ENCODE measurements around the gene TMEM168. TPM values are rescaled to one million over a fixed set of nuclear protein-coding genes. Genes with fewer than 3 reads are reported as not detected.
"Not testable (repeated sequence)": the region's sequence is repeated elsewhere in the genome, so short reads cannot be mapped to it uniquely, and the experiment has no call there.

Gene TMEM168
- total RNA-seq, result 10 to 100 TPM; 14.3 to 15.0 TPM

- ChIA-PET POLR2A (no interaction called here), CTCF (no interaction called here)
These were observed at the start of gene TMEM168 for GRCh38 chr7:112789817-112790585. Gene TMEM168 (minus strand): TSS chr7:112790393. CDS start chr7:112784825, 5,568 bp downstream.

- CTCF ChIA-PET, POLR2A ChIA-PET: not testable (repeated sequence)
These were observed 45.7 kb upstream of the TMEM168 start for GRCh38 chr7:112835928-112836327.

GRCh38 chr7:112833082-112833481, 42.9 kb upstream of the TMEM168 start:
- ChIA-PET POLR2A (no interaction called here), CTCF (no interaction called here)

GRCh38 chr7:112830769-112831168, 40.6 kb upstream of the TMEM168 start:
- ChIA-PET POLR2A (no interaction called here), CTCF (no interaction called here)

- CTCF ChIA-PET, result no interaction called here
These were observed 38.5 kb upstream of the TMEM168 start for GRCh38 chr7:112828696-112829095.

GRCh38 chr7:112821345-112821744, 31.2 kb upstream of the TMEM168 start:
- ChIA-PET POLR2A (no interaction called here), CTCF (no interaction called here)

More at GRCh38 chr7:112828696-112829095, 38.5 kb upstream of the TMEM168 start:
- POLR2A ChIA-PET, result no interaction called here

- CTCF ChIA-PET, result no interaction called here
- POLR2A ChIA-PET, result no interaction called here
These were observed 29.3 kb upstream of the TMEM168 start for GRCh38 chr7:112819536-112819935.

- POLR2A ChIA-PET, result no interaction called here
- CTCF ChIA-PET, result interaction anchor here (0.6 kb wide), 1 partner anchor 19 kb away, joined by 5 read pairs; no protein-coding TSS in a partner anchor
These were observed 16.0 kb upstream of the TMEM168 start for GRCh38 chr7:112806156-112806555.

GRCh38 chr7:112802406-112802805, 12.2 kb upstream of the TMEM168 start:
- ChIA-PET CTCF (no interaction called here), POLR2A (no interaction called here)

- ChIA-PET CTCF (no interaction called here), POLR2A (no interaction called here)
These were observed 10.3 kb upstream of the TMEM168 start for GRCh38 chr7:112800486-112800885.

GRCh38 chr7:112799448-112800120, 9.4 kb upstream of the TMEM168 start:
- ChIA-PET CTCF (no interaction called here), POLR2A (no interaction called here)

- ChIA-PET CTCF (no interaction called here), POLR2A (no interaction called here)
These were observed 8.3 kb upstream of the TMEM168 start for GRCh38 chr7:112798274-112799159.

GRCh38 chr7:112796552-112796951, 6.4 kb upstream of the TMEM168 start:
- CTCF ChIA-PET, POLR2A ChIA-PET: not testable (repeated sequence)

GRCh38 chr7:112792441-112792840, 2.2 kb upstream of the TMEM168 start:
- POLR2A ChIA-PET, result no interaction called here

GRCh38 chr7:112791465-112792168, 1.4 kb upstream of the TMEM168 start:
- POLR2A ChIA-PET, result no interaction called here
- CTCF ChIA-PET, result no interaction called here

More at GRCh38 chr7:112792441-112792840, 2.2 kb upstream of the TMEM168 start:
- CTCF ChIA-PET, result interaction anchor here (0.6 kb wide), 1 partner anchor 347 kb away, joined by 3 read pairs; no protein-coding TSS in a partner anchor

GRCh38 chr7:112790586-112791003, 402 bp upstream of the TMEM168 start:
- CTCF ChIA-PET, result no interaction called here
- POLR2A ChIA-PET, result no interaction called here

GRCh38 chr7:112789453-112789816, 758 bp downstream of the TMEM168 start:
- ChIA-PET POLR2A (no interaction called here), CTCF (no interaction called here)

- ChIA-PET POLR2A (no interaction called here), CTCF (no interaction called here)
These were observed 1.3 kb downstream of the TMEM168 start for GRCh38 chr7:112788778-112789343.

- CTCF ChIA-PET, result no interaction called here
- POLR2A ChIA-PET, result no interaction called here
These were observed 5.6 kb downstream of the TMEM168 start for GRCh38 chr7:112784603-112785002.

- POLR2A ChIA-PET, result interaction anchor here (1.0 kb wide), 1 partner anchor 226 kb away, joined by 3 read pairs; no protein-coding TSS in a partner anchor
- CTCF ChIA-PET, result no interaction called here
These were observed 7.7 kb downstream of the TMEM168 start for GRCh38 chr7:112782498-112782897.
